Adrenal gland (tissue), 5 donors: Measurements from ENCODE around the gene ACSF2.

Source experiments
- POLR2A ChIP-seq, 2 donors: fragments of 450-650 bp; IDR thresholded peaks; one replicate each; pipeline ENCODE4 v1.6.1; 2017; ENCODE audit warnings: antibody characterized with exemption in 2 of 2, mild to moderate bottlenecking in 2 of 2, moderate library complexity in 1 of 2
- TF ChIP-seq, protein P1 (sequence below), 6 experiments: fragments of 450-650 bp in 4 of 6; fragments of 200-600 bp in 2 of 6; sonication (generic) in 1 of 6; IDR thresholded peaks; 1 replicate in 5 of 6; 2 replicates in 1 of 6; pipeline versions ENCODE4 v1.5.1 to v1.8.0; 2016 to 2021; ENCODE audit warnings: antibody characterized with exemption in 6 of 6, mild to moderate bottlenecking in 2 of 6, moderate library complexity in 1 of 6
- donor health status: DM: no; HTN: no; CAD: no.

DNA sequence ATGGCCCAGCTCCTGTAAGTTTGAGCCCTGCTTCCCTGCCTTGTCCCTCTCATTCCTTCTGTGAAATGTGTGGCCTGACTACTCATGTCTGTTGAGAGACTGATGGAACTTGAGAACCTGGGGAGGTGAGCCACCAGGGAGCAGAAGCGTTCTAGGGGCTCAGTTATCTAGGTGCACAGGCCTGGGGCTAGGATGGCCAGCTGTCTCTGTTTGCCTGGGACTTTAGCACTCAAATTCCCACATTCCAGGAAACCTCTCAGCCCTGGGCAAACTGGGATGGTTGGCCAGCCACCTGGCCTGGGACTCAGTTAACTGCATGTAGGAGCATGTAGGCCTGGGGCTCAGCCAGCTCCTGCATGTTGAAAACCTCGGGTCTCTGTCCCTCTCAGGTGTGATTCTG lies 97.2 kb downstream of the ACSF2 start:
- TF ChIP-seq, protein P1, sequence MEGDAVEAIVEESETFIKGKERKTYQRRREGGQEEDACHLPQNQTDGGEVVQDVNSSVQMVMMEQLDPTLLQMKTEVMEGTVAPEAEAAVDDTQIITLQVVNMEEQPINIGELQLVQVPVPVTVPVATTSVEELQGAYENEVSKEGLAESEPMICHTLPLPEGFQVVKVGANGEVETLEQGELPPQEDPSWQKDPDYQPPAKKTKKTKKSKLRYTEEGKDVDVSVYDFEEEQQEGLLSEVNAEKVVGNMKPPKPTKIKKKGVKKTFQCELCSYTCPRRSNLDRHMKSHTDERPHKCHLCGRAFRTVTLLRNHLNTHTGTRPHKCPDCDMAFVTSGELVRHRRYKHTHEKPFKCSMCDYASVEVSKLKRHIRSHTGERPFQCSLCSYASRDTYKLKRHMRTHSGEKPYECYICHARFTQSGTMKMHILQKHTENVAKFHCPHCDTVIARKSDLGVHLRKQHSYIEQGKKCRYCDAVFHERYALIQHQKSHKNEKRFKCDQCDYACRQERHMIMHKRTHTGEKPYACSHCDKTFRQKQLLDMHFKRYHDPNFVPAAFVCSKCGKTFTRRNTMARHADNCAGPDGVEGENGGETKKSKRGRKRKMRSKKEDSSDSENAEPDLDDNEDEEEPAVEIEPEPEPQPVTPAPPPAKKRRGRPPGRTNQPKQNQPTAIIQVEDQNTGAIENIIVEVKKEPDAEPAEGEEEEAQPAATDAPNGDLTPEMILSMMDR (IDR thresholded peaks at IDR 0.05): no peak
- no peak for TF ChIP-seq POLR2A (IDR thresholded peaks at IDR 0.05)
